Kidney capillary endothelial cell (primary cell): Measurements from ENCODE around the gene TLR8.

Experiments used
- DNase-seq: peaks from one replicate; pipeline ENCODE4 v3.0.0-alpha.2; 2018; ENCODE audit warnings: low spot score

TLR8 gene

DNA sequence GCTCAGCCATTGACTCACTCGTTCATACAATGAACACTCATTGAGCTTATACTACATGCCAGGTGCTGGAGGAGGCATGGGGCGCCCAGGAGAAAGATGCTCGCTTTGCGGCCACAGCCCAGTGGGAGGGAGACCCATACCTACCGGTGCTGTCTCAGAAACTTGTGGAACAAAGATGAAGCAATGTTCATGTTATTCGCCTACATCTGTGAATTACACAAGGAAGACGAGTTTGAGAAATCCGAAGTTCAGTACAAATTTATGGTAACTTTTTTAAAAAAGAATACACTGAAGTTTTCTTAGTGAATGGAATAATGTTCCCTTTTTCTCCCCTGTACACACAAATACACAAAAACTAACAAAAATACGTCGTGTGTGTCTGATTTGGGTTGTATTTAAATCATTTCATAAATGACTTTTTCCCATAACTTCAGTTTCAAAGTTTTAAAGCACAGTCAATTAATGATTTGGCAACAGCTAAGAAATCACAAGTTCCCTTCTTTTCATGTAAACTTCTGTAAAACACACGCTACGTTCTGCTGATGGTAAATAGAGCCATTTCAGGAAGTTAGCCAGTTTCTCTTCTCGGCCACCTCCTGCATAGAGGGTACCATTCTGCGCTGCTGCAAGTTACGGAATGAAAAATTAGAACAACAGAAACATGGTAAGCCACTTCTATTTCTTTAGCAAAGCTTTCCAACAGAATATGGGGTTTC is at the start of gene TLR8:
TSS of gene TLR8 (plus strand) at position 575 of the 716 bp plus-strand sequence. CDS start at position 662, 87 bp downstream.
- no peak for DNase-seq

DNA sequence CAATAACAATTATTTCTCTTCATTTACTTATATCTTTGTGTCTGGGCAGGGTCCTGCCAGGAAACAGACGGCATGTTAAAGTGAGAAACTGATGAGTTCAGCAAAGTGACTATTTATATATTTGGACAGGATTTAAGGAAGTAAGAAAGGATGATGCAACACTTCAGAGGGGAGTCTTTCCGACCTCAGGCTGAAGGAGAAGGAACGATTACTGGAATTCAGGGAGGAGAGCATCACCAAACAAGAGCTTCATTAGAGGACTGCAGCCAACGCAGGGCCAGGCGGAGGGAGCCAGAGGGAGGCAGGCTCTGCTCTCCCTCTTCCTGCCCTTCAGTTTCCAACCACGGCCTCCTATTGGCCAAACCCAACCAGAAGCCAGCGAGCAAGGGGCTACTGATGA is 41.1 kb upstream of the TLR8 start:
- DNase-seq: no peak

DNA sequence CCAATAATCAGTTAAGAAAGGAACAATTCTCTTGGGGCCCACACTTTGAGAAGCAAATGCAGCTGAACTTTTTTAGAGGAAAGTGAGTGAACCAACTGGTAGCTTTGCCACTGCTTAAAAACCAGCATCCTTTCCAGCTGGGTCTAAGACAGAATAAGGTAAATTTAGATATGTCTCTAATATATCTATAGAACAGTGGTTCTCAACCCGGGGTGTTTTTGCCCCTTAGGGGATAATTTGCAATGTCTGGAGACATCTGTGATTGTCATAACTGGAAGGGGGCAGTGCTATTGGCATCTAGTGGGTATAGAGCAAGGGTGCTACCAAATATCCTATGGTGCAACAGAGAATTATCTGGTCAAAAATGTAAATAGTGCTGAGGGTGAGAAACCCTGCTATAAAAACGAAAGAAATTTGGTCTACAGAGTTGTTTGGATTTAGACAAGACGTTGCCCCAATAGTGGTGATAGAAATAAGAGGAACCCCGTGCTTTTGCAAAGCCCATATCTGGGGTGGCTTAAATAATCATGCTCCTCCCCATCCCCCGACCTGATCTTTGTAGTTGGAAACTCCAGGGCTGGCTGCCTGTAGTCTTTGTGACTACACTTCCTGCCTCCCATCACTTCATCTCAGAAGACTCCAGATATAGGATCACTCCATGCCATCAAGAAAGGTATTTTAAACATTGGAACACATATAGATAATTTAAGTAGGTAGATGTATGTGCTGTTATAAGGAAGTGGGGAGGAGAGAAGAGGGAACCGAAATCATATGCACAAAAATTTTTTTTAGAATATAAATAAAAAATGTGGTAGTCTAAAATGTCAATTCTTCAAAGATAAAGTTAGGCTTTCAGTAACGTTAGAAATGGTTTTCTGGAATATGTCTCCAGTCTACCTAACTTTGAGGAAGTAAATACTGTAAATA is 39.7 kb upstream of the TLR8 start, which contains the start of gene TLR7:
TSS of gene TLR7 (plus strand) at position 622 of the 927 bp plus-strand sequence. CDS start 507 bp downstream, outside the sequence.
- no peak for DNase-seq

DNA sequence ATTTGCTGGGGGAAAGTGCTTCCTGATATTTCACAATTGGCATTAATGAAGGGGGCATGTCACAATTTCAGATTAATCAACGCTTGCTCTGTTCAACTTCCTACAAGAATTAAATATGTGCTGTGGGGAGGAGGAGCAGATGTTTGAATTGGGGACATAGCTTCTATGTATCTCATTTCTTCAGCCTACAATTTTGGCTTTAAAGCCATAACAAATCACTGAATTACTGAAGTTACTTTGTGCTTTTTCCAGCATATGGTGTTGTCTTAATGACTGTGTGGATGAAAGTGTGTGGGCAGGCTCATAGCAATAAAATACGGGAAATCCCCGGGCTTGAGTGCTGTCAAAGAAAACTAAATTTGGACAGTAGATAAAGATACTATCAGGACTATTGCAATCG is 38.7 kb upstream of the TLR8 start:
- DNase-seq: no peak

DNA sequence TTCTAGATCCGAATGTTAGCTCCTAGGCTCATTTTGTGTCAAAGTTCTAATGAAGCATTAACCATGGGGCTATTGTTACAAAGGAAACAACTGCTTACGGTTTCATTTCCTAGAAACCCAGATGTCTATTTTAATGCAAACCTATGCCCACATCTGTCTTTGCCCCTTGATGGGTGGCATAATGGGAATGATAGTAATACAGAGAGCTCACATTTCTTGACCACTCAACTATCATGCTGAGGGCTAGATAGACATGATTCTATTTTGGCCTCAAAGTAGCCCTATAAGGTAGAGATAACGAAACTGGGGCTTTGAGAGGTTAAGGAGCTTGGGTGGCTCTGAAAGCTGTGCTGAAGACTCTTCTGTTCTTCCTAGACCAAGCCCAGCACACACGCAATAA is 37.7 kb upstream of the TLR8 start:
- DNase-seq: no peak

DNA sequence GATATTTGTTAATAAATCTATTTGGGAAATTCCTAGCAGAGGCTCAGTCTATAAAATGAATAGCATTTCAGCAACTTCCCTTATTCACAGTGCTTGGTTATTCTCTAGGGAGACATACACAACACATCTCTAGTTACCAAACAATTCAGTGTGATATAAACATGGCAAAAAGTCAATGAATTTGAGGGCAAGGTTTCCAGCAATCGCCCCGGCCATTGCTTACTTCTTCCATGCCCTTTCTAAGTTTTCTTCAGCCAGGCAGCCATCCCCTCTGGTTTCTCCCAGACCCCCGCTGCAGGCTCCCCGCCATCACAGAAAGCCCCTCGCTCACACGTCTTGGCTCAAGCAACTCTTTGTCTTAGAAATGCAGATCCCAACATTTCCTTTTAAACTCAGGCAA is 35.2 kb upstream of the TLR8 start:
- DNase-seq: no peak

DNA sequence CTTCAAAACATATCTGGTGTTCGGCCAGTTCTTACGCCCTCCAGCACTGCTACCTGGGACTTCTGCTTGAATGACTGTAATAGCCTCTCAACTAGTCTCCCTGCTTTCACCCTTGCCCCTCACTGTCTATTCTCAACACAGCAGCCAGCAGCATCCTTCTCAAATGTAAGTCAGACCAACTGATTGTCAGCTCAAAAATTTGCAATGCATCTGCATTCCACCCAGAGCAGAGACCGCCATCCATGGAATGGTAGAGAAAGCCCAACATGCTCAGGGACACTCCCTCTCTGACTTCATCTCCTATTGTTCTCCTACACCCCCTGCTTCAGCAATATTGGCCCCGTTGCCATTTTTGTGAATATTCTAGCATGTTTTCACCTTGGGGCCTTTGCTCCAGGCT is 33.7 kb upstream of the TLR8 start:
- DNase-seq: no peak

DNA sequence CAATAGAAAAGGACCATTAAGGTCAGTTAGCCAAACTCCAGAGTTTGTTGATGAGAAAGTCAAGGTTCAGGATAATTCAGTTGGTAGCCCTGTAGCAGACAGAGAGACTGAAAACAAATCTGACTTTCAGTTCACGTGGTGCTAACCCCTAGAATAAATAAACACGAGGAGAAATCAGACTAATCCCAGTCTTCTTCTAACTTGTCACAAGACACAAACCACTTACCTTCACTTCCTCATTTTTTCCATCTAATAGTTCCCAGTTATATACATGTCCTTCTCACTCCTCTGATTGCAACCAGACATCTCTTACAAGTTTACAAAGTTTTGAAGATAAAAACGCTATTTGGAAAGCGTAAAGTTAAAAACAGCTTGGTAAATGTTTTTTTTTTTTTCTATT is 31.8 kb upstream of the TLR8 start:
- no peak for DNase-seq

DNA sequence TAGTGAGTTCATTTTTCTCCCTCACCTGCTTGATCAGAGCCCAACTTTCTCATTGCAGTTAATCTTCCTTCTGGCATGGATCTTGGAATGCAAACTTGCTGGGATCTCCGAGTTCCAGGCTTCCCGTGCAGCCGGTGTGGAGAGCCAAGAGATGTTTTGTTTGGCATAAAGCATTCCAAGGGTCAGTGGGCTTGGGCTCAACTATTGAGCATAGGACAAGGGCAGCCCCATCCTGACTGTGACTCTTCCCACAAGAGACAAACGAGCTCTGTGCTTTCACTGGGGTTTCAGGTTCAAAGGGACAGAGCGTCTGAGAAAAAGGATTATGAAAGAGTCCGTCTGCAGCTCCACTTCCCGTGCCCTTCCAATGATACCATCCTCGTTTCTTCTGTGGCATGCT is 29.0 kb upstream of the TLR8 start:
- no peak for DNase-seq

DNA sequence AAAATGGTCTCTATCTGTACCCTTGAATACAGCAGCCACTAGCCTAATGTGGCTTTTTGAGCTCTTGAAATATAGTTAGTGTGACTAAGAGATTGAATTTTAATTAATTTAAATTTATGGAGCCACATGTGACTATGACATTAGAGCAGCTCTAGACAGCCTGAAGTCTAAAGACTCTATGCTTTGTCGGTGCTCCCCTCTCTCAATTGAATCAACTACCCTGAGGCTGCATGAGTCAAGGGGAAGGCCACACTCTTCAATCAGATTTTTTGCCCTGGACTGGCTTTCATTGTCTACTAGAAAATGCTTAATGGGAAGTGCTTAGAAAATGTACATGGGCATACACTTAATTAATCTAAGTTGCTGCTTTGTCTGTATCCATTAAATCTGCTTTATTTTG is 27.9 kb upstream of the TLR8 start:
- DNase-seq: no peak

DNA sequence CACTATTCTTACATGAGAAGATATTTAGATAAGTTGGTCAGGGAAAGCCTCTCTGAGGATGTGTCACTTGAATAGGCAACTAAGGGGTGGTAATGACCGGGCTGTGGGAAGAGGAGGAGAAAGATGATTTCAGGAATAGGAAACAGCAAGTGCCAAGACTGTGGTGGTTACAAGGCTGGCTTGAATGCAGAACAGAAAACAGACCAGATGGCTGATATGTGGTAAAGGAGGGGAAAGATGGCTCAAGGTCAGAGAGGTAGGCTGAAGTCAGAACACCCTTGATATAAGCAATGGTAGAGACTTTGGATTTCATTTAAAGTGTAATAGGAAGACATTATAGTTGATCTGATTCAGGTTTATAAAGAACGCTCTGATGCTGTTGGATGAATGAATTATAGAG is 24.5 kb upstream of the TLR8 start:
- no peak for DNase-seq

DNA sequence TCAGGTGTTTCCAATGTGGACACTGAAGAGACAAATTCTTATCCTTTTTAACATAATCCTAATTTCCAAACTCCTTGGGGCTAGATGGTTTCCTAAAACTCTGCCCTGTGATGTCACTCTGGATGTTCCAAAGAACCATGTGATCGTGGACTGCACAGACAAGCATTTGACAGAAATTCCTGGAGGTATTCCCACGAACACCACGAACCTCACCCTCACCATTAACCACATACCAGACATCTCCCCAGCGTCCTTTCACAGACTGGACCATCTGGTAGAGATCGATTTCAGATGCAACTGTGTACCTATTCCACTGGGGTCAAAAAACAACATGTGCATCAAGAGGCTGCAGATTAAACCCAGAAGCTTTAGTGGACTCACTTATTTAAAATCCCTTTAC is 20.9 kb upstream of the TLR8 start:
- DNase-seq: no peak

DNA sequence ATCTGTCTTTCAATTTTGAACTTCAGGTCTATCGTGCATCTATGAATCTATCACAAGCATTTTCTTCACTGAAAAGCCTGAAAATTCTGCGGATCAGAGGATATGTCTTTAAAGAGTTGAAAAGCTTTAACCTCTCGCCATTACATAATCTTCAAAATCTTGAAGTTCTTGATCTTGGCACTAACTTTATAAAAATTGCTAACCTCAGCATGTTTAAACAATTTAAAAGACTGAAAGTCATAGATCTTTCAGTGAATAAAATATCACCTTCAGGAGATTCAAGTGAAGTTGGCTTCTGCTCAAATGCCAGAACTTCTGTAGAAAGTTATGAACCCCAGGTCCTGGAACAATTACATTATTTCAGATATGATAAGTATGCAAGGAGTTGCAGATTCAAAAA is 19.9 kb upstream of the TLR8 start:
- no peak for DNase-seq

DNA sequence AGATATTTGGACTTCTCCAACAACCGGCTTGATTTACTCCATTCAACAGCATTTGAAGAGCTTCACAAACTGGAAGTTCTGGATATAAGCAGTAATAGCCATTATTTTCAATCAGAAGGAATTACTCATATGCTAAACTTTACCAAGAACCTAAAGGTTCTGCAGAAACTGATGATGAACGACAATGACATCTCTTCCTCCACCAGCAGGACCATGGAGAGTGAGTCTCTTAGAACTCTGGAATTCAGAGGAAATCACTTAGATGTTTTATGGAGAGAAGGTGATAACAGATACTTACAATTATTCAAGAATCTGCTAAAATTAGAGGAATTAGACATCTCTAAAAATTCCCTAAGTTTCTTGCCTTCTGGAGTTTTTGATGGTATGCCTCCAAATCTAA is 19.3 kb upstream of the TLR8 start:
- no peak for DNase-seq

DNA sequence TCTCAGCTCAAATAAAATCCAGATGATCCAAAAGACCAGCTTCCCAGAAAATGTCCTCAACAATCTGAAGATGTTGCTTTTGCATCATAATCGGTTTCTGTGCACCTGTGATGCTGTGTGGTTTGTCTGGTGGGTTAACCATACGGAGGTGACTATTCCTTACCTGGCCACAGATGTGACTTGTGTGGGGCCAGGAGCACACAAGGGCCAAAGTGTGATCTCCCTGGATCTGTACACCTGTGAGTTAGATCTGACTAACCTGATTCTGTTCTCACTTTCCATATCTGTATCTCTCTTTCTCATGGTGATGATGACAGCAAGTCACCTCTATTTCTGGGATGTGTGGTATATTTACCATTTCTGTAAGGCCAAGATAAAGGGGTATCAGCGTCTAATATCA is 18.7 kb upstream of the TLR8 start:
- no peak for DNase-seq

DNA sequence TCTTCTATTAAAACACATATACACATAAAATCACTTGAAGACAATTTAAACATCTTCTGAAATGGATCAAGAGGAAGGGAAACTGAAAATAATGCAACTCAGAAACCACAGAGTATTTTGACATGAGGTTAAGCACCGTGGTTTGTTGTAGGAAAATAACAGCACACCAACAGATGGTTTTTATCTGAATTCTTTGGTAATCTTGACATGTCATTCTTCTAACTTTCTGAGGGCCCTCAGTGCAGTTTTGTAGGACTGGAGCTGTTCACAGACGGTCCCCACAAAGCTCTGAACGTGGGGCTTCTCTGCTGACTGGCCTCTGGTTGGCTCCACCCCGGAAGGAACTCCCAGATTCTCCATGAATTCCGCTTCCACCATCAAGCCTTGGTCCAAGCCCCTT is 16.0 kb upstream of the TLR8 start:
- no peak for DNase-seq

DNA sequence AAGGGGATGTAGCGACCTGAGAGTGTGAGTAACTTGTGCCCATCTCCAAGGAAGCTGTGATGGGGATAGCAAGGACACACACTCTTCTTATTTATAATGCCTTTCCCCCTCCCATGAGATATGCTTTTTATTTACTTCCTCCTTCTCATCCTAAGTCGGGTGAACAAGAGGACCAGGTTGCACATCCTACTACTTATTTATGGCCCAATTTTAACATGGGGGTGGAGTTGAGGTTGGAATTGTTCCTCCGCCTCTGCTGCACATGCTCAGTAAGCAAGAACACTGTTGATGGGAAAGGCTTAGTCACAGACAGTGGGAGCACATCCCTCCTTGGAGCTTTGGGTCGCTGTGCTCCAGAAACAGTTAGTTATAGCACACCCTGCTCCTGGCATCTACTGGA is 15.2 kb upstream of the TLR8 start:
- DNase-seq: no peak

DNA sequence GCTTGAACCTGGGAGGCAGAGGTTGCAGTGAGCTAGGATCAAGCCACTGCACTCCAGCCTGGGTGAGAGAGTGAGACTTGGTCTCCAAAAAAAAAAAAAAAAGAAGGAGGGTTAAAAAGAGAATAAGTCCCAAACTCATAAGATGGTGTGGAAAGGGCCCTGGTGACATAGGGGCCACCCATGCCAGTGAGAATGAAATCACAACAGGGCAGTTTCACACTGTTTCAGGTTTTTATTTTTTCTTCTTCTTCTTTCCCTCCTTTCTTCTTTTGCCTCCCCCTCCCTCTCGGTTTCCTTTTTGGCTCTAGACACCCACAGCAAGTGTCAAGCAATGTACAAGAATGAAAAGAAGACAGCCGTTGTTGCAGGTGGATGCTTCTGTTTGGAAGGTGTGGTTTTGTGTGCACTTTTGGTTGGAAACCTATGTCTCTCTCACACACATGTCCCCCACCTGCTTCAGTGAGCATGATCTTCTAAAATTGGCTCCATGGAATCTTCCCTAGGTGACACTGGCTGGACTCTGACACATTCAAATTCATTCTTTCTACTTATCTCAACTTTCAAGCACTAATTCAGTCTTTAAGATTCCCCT is 14.4 kb upstream of the TLR8 start:
- no peak for DNase-seq

DNA sequence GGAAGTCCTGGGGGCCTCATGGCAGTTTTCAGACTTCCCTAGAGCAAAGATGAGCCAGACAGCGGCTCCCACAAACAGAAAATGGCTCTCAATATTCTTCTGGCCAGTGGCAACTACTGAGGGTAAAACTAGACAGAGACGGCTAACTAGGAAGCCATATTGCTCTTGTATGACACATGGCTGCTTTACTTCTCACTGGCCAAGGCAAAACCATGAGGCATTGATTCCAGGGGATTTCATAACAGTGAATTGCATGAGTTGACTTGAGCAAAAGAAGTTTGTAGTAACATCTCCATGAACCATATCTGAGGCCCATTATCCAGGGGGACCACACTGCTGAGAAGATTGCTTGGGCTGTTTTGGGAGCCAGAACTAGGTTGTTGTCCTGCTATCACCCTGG is 13.7 kb upstream of the TLR8 start:
- DNase-seq: no peak

DNA sequence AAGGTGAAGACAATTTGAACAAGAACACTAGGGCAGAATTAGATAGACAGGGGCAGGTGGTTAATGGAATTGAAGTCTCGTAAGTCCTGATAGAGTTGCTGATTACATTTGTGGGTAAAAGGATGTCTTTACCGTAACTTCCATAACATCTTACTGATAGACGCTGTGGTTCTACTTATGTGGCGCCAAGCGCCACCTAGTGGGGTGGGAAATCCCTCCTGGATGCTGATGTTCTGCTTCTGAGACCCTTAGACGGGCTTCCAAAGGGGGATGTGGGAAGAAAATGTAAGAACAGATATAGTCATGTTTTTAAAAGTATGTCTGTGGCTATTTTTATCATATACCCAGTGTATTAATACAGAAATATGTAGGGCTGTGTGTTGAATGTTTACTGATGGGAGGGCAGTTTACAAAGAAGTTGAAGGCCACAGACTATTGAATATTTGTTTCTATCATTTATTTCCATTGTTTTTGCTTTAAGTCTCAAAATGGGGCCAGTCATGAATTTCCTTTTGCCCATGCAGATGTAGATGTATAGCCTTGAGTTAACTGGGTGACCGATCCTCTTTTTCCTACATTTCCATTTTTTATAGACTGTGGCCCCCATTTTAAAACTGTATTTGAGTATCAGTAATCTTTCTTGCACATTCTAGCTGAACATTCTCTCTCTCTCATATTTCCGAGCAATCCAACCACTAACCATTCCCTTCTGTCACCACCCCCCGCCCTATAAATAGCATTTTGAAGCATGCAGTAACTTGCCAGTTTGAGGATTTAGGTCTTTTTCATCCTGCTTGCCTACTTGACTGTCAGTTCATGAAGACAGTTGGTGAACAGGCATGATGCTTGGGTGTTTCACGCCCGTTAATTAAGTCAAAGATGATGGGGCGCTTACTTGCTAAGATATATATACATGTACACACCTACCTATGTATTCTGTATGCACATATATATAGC is 12.1 kb upstream of the TLR8 start:
- DNase-seq: peak; percentile 2

DNA sequence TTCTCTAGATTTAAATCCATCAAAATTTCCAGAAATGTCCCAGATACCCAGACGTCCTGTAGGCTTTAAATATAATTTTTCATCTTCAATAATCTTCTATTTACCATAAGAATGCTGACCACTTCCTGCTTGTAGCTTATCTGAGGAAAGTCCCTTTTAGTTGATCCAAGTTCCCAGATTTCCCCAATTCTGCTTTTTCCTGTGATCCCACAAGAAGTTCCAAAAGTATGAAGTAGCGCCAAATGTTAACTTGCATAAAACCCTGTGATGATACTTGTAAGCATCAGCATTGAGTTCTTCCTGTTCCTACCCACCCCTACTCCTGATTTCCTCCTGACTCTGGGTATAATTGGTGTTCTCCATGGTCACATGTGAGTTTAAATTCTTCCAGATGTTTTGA is 10.6 kb upstream of the TLR8 start:
- no peak for DNase-seq

DNA sequence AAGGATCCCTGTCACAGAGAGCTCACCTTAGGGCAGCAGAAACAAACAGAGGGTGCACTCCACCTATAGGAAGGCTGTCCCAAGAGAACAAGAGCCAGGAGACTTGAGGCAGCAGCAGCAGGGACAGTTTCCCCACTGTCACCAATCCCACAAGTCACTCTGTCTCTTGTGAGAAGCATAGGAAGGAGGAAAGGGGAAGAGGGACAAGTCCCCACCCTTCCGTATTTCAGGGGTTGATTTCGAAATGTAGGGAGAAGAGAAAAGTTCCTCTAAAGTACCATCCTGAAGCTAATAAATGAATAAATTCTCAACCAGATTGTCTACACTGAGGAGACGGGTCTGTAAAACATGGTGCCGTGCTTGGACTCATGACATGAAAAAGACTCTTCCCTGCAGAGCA is 9.5 kb upstream of the TLR8 start:
- DNase-seq: no peak
